Measurements from ENCODE around the gene MOGAT2. TPM values are rescaled to one million over a fixed set of nuclear protein-coding genes. Genes with fewer than 3 reads are reported as not detected.

The MOGAT2 gene
- total RNA-seq, 4 donors from 2014 or later = 154 to 251 (median 183) TPM

- no peaks in the 10 kb centered on the region for H3K27me3 ChIP-seq
- in situ Hi-C loops (cut with MboI; ENCODE audit: low pct_ligation_motif_present in 1 of 4, low pct_unique_long_range_greater_than_20kb in 1 of 4, low sequenced_read_pairs in 3 of 4) (no loop called here), intact Hi-C loops (cut with DNase I; ENCODE audit: low total_unique reads) (no loop called here)
- no peaks in the 10 kb centered on the region for H3K36me3 ChIP-seq
- TF ChIP-seq POLR2A (IDR thresholded peaks at IDR 0.05) (no peak), EP300 (IDR thresholded peaks at IDR 0.05; ENCODE audit: low read depth) (no peak), POLR2AphosphoS5 (IDR thresholded peaks at IDR 0.05) (no peak)
- TF ChIP-seq, protein P1, sequence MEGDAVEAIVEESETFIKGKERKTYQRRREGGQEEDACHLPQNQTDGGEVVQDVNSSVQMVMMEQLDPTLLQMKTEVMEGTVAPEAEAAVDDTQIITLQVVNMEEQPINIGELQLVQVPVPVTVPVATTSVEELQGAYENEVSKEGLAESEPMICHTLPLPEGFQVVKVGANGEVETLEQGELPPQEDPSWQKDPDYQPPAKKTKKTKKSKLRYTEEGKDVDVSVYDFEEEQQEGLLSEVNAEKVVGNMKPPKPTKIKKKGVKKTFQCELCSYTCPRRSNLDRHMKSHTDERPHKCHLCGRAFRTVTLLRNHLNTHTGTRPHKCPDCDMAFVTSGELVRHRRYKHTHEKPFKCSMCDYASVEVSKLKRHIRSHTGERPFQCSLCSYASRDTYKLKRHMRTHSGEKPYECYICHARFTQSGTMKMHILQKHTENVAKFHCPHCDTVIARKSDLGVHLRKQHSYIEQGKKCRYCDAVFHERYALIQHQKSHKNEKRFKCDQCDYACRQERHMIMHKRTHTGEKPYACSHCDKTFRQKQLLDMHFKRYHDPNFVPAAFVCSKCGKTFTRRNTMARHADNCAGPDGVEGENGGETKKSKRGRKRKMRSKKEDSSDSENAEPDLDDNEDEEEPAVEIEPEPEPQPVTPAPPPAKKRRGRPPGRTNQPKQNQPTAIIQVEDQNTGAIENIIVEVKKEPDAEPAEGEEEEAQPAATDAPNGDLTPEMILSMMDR (IDR thresholded peaks at IDR 0.05) = no peak
- peaks cover 0 to 9% (median 1%) of the 10 kb centered on the region in 4 donors for H3K4me1 ChIP-seq
- H3K27ac ChIP-seq = no peak overlapping the region
- no peaks in the 10 kb centered on the region for H3K9me3 ChIP-seq
- DNase-seq = no peak
- no peak overlapping the region for H3K4me3 ChIP-seq
- 79 to 100% methylated on average over 1 to 7 of the region's 7 CpGs for WGBS, 2 donors (ENCODE audit: low coverage in 1 of 2)
These were observed 13.9 kb upstream of the MOGAT2 start for GRCh38 chr11:75703695-75704237.

GRCh38 chr11:75705541-75705940 lies 12.1 kb upstream of the MOGAT2 start:
- TF ChIP-seq POLR2AphosphoS5 (IDR thresholded peaks at IDR 0.05) (no peak), POLR2A (IDR thresholded peaks at IDR 0.05) (no peak), EP300 (IDR thresholded peaks at IDR 0.05; ENCODE audit: low read depth) (no peak)
- TF ChIP-seq, protein P1 (IDR thresholded peaks at IDR 0.05) = no peak
- H3K4me3 ChIP-seq = no peak overlapping the region
- WGBS, 2 donors (ENCODE audit: low coverage in 1 of 2) = 88 to 90% methylated on average over 1 to 3 of the region's 3 CpGs
- intact Hi-C loops (cut with DNase I; ENCODE audit: low total_unique reads) = no loop called here
- no peaks in the 10 kb centered on the region for H3K27me3 ChIP-seq
- H3K36me3 ChIP-seq = no peaks in the 10 kb centered on the region
- H3K9me3 ChIP-seq = no peaks in the 10 kb centered on the region
- H3K27ac ChIP-seq = no peak overlapping the region
- peaks cover 0 to 9% (median 1%) of the 10 kb centered on the region in 4 donors for H3K4me1 ChIP-seq
- in situ Hi-C loops (cut with MboI; ENCODE audit: low pct_ligation_motif_present in 1 of 4, low pct_unique_long_range_greater_than_20kb in 1 of 4, low sequenced_read_pairs in 3 of 4) = no loop called here
- DNase-seq = no peak

DNA sequence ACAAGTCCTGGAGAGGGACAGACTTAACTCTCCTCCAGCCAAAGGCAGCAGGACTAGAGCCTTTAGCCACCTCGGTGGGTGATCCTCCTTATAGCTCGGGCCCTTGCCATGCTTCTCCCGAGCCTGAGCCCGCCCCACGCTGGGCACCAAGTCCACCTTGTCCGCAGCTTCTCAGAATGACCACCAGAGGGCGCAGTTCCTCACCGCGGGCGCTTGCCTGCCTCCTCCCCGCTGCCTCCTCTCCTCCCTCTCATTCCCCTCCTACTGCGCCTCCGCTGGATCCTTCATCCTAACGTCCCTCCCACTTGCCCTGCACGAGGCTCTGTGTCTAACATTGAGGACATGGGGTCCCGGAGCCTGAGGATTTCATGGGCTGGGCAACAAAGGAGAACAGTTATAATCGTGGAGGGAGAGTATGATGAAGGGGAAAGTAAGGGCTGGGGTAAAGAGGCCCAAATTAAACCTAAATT lies 11.3 kb upstream of the MOGAT2 start:
- in situ Hi-C loops (cut with MboI; ENCODE audit: low pct_ligation_motif_present in 1 of 4, low pct_unique_long_range_greater_than_20kb in 1 of 4, low sequenced_read_pairs in 3 of 4) = no loop called here
- DNase-seq = peak; percentile 80
- Histone ChIP-seq H3K4me1 (peaks cover 0 to 9% (median 1%) of the 10 kb centered on the region in 4 donors), H3K4me3 (peak overlapping the region in 1 of 4 donors; percentile 20), H3K9me3 (no peaks in the 10 kb centered on the region), H3K27me3 (no peaks in the 10 kb centered on the region), H3K36me3 (no peaks in the 10 kb centered on the region), H3K27ac (no peak overlapping the region)
- intact Hi-C loops (cut with DNase I; ENCODE audit: low total_unique reads) = no loop called here
- 4 to 17% methylated on average over 3 to 17 of the region's 17 CpGs for WGBS, 2 donors (ENCODE audit: low coverage in 1 of 2)
- TF ChIP-seq POLR2AphosphoS5 (IDR thresholded peaks at IDR 0.05) = no peak
- TF ChIP-seq, protein P1 (IDR thresholded peaks at IDR 0.05) = peak; percentile 85 to 97 (median 94)

DNA sequence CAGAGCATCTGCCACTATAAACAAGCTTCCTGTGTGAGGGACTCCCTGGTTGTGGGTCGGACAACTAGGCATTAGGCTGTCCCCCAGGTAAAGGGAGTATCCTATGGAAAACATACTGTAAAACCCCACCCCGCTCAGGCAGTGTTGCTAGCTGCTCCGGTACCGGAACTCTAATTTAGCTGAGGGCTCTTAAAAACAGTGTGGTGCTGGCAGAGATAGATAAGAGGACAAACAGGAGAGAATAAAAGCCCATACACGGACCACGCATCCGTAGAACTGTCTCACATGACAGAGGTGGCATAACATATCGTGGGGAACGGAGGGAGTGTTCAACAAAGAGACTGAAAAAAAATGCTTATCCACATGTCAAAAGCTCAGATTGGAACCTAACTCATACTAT lies 3.4 kb upstream of the MOGAT2 start:
- Histone ChIP-seq H3K36me3 (no peaks in the 10 kb centered on the region), H3K4me3 (no peak overlapping the region), H3K9me3 (no peaks in the 10 kb centered on the region), H3K4me1 (peaks cover 3 to 41% (median 27%) of the 10 kb centered on the region in 4 donors), H3K27ac (peak overlapping the region; percentile 66 to 90 (median 88)), H3K27me3 (no peaks in the 10 kb centered on the region)
- intact Hi-C loops (cut with DNase I; ENCODE audit: low total_unique reads) = no loop called here
- WGBS, 2 donors (ENCODE audit: low coverage in 1 of 2) = 31 to 51% methylated on average over 2 to 9 of the region's 9 CpGs
- peak; percentile 43 for DNase-seq
- in situ Hi-C loops (cut with MboI; ENCODE audit: low pct_ligation_motif_present in 1 of 4, low pct_unique_long_range_greater_than_20kb in 1 of 4, low sequenced_read_pairs in 3 of 4) = no loop called here
- no peak for TF ChIP-seq EP300 (IDR thresholded peaks at IDR 0.05; ENCODE audit: low read depth)
- TF ChIP-seq POLR2AphosphoS5 (IDR thresholded peaks at IDR 0.05) = no peak
- TF ChIP-seq, protein P1 (IDR thresholded peaks at IDR 0.05) = no peak
- no peak for TF ChIP-seq POLR2A (IDR thresholded peaks at IDR 0.05)
